HL-60/S4 (cell line): ENCODE results near the gene GPC3.
"Not testable (repeated sequence)": the region's sequence is repeated elsewhere in the genome, so short reads cannot be mapped to it uniquely, and the experiment has no call there.

Source experiments
- in situ Hi-C: fragments of 300-500 bp; cut with MboI; formaldehyde crosslinking; loops from 2 replicates; pipeline ENCODE4 v1.14.3; 2022; ENCODE audit warnings: low sequenced_read_pairs

The GPC3 gene

DNA sequence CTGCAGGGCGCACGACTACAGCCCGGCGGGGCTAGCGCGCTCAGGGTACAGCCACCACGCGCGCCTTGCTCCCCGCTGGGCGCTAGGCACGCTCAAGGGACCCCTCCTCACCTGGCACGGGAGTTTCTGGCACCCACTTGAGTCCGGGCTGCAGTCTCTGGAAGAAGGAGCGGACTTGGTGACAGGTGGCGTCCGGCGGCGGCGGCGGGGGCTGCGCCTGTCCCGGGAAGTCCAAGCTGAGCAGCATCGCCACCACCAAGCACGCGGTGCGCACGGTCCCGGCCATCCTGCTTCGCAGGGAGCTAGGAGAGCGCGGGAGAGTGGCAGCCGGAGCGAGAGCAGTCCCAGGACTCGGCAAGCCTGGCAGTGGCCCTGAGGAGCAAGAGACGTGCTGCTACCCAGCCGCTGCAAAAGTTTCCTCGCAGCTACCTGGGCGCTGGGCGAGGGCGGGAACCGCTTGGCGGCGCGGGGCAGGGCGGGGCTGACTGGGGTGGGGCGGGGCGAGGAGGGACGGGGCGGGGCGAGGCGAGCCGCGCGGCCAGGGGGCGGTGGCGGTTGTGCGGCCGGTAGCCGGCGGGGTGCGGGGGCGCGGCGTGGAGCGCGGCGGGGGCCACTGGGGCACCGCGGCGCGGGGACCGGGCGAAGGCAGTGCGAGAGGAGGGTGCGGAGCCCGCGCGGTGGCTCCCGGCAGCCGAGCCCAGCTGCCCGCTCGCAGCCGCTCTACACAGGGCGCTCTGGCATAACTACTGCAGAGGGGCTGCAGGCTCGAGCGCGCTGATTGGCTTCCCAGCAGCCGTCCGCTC, at the start of gene GPC3:
GPC3 (minus strand) TSS at position 431 of the 803 bp plus-strand sequence.
- in situ Hi-C loops, result no loop called here

DNA sequence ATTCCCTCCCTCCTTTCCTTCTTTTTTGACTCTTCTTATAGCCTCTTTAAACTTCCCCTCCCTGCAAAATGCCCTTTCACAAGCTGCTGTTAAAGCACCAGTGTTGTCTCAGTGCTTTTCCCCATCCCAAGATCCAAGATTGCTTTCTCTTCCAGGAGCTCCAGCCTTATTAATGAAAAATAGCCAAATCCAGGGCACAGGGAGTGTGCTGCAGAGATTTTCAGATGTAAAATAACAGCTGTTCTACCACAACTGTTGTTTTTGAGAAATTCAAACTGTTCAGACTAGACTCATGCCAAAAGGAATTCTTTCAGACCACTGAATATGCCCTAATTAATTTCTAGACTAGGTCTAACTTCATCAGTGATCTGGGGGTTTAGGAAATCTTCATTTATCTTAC, 47.0 kb upstream of the GPC3 start:
- in situ Hi-C loops, result no loop called here

DNA sequence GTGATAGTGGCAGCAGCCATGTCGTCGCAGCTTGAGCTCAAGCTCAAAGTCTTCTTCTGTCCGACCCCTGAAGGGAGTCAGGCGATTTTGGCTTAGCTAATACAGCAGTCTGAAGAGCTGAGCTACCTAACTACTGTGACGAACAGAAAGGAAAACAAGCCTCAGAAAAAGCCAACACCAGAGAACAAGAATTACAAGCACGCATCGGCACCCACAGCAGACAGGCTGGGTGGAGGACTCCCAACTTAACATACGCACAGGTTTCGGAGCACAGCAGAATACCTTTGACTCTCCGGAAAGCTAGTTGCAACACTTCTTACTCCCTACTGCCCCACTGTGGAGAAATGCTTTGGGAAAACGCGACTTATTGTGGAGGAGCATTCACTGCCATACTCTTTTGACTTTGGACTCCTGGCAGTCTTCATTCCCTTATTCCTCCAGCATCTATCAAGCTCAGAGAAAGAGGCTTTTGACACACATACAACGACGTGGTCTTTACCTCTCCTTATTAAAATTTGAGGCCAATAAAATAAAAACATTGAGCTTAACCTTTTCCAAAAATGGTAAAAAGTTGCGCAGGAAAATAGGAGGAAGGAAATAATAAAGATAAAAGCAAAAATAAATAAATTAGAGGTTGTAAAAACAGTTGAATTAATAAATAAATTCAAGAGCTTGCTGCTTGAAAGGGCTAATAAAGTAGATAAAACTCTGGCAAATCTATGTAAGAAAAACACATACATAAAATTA, 41.3 kb upstream of the GPC3 start:
- in situ Hi-C loops, result no loop called here

DNA sequence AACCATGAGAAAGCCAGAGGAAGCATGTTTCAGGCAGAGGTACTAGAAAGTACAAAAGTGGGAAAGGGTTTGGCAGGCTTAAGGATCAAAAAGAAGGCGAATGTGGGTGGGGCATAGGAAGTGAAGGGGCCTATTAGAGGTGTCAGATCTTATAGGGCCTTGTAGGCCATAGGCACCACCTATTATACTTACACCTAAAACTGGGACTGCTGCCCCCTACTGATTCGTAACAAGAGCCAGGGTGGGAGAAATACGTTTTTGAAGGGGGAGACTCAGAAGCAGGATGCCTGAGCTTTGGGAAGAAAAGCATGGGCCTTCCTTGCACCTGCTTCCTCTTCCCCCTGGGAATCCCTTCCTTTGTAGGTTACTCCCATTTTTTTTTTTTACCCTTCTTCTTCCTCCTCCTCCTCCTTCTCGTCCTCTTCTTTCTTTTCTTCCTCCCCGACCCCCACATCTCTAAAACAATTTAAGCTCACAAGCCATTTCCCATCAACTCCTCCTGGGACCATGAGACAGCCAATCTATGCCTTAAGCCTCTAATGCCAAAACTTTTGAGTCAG, 40.7 kb upstream of the GPC3 start:
- in situ Hi-C loops, result no loop called here

DNA sequence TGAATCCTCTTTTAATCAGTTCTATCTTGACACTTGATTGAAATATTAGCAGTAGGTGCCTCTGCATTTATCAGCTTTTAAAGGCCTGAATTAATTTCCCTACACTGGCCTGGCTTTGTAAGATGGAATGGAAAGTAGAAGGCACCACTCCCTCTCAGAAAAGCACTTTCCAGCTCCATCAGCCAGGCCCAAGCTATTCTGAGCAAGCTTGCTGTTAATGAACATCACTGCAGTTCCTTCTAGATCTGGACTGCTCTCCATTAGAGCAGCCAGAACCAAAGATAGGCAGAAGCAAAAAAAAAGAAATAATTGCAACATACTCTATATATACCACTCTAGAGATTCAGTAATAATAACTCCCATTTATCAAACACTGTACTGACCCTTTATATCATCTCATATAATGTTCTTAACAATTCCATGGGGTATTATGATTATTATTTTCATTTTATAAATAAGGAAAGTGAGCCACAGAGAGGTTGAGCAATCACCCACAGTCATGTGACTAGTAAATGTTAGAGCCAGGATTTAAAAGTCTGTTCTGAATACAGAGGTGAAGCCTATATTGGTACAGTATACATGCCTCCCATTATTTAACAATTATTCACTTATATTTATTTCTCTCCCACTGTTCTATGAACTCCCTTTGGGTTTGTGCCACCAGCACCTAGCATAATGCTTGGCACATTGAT, 39.4 kb upstream of the GPC3 start:
- in situ Hi-C loops, result no loop called here

DNA sequence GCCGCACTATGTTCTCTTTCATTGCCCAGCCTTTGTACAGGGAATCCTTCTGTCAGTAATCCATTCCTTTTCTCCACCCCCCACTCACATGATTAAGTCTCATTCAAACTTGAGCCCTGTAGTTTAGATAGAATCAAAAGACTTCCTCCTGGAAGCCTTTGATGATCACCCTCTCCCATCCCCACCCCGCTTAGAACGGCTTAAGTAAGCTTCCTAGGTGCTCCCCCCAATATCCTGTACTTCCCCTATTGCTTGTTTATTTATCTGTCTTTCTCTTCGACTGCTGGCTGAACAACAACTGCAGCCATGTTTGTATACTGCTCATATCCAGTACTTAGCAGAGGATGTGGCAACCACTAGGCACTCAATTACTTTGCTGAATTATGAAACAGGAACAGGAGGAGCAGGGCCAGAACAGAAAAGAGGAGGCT, 38.5 kb upstream of the GPC3 start:
- in situ Hi-C loops, result no loop called here

DNA sequence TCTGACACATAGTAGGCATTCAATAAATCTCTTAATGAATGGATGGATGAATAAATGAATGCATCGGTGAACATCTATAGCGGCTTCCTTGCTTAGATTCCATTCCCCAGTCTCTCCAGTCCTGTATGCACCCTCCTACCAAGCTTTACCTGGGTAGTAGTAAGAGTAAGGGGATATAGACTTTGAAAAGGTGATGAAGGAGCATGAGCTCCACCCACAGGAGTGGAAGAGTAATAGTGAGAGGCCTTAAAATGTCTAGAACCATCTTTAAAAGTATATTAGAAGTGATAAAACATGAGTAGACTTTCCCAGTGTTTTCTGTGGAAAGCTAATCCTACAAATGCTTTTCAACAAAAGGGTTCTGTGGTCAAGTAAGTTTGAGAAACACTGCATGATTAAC, 35.5 kb upstream of the GPC3 start:
- in situ Hi-C loops, result no loop called here

DNA sequence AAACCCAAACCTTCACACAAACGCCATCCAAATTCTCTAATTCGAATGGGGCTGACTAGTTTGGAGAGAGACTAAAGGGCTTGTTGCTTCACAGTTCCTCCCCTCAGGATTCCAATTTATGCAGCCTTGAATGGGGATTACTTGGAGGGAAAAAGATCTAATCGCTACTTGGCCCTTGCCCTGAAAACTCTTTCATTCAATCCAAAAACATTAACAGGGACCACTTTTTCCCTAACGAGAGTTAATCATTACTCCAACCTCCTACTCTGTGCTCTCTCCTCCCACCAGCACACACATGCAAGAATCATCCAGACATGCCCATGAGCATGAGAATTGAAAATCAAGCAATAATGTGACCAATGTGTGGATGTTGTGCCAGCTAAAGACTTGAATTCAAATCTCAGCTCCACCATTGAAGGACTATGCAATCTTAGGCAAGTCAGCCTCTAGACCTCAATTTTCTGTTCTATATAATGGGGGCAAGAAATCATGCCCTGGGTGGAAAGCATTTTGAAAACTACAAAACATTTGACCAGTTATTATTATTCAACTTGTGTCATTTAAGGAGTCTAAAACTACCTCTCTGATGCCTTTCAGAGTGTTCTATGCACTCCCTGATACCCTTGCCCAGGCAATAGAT, 34.3 kb upstream of the GPC3 start:
- in situ Hi-C loops, result no loop called here

DNA sequence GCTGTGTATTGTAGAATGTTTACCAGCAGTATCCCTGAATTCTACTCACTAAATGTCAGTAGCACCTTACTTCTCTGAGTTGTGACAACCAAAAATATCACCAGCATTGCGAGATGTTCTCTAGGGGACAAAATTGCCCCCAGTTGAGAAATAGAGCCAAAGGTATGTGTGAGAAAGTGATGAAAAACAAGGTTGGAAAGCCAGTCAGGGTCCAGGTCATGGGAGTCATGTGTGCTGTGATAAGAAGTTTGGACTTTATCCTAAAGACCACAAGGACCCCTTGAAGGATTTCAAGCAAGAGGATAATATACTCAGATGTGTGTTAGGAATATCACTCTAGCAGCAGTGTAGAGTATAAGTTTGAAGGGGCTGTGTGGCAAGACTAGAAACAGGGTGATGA, 30.9 kb upstream of the GPC3 start:
- in situ Hi-C loops, result not testable (repeated sequence)

DNA sequence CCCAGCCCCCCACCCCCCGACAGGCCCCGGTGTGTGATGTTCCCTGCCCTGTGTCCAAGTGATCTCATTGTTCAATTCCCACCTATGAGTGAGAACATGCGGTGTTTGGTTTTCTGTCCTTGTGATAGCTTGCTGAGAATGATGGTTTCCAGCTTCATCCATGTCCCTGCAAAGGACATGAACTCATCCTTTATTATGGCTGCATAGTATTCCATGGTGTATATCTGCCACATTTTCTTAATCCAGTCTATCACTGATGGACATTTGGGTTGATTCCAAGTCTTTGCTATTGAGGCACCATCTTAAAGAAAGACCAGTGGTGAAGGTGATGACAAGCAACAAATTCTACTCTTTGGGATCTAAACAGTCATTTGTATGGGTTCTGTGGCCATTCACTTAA, 30.1 kb upstream of the GPC3 start:
- in situ Hi-C loops, result not testable (repeated sequence)

DNA sequence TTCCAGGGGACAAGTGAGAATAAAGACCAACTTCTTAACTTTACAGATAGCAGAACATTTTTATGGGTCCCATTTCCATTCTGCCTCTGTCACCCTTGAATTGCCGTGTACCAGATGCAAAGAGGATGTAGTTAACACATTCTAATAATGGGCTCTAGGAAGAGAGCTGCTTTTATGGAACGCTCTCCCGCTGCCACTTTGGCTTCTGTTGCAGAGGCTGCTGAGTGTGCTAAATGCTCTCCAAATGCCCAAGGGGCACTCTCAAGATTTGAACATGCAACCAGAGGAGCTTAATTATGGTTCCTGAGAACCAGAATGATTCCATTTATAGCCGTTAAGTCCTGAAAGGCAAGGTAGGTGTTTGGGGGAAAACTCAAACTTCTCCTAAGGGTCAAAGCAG, 28.1 kb upstream of the GPC3 start:
- in situ Hi-C loops, result no loop called here

DNA sequence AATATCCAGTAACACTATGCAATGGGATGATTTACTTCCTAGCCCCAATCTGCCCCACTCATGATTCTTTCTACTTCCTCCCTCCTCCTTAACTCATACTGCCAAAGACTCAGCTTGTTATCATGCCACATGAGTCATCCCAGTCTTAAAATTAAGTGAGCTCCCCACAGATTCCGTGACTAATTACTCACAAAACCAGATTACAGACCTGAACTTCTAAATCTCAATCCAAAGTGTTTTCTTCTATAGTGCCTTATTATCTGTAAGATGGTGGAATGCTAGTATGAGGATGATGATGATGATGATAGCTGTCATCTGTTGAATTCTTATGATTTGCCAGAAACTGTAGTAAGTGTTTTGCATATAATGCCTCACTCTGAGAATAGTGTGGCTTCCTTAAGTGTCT, 27.7 kb upstream of the GPC3 start:
- in situ Hi-C loops, result no loop called here

DNA sequence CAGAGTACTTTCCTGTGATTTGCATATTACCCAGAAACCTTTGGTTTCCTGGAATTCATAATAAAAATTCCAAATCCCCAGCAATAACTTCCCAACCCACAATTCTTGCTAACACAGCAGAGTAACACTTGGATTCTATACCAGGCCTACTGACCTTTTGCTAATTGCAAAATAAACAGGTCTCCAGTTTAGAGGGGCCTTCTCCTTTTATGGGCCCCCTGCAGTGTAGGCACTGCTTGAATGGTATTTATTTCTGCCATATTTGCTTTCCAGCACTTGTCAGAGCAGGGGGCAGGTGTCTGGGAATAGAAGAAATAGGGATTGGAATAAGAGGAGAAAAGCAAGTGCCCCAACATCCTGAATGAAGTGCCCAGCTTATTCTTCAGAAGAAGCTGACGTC, 25.3 kb upstream of the GPC3 start:
- in situ Hi-C loops, result no loop called here

DNA sequence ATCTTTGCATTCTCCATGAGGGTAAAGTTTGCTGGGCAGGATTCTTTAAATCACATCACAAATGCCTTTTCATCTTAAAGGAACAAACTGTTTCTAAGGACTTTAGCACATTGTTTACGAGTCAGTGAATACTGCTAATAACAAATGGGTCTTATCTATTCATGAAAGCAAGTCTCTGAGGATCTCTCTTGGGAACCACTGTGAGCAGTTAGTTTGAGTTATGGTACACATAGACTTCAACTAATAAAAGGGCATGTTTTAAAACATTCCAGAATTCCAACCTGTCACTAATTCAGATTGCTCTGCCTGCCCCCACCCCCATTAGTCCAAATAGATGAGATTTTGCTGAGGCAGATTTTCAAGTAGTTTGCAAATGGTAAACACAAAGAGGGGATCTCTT, 22.3 kb upstream of the GPC3 start:
- in situ Hi-C loops, result no loop called here

DNA sequence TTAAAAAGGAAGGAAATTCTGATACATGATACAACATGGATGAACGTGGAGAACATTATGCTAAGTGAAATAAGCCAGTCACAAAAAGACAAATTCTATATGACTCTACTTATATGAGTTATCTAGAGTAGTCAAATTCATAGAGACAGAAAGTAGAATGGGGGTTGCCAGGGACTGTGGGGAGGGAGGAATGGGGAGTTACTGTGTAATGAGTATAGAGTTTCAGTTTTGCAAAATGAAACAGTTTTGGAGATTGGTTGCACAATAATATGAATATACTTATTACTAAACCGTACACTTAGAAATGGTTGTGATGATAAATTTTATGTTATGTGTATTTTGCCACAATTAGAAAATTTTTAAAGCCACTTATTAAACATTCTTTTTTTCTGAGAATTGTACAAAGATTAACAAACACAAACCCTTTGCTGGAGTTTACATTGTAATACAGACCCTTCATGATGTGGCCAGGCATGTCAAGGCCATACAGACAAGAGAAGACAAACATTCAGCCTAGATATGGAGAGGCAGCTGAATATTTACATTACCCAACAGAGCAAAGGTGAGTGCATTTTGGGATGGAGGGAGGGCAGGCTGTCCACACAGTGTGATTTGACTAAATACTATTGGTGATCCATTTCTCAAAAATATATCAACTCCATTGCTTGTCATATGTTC, 21.2 kb upstream of the GPC3 start:
- in situ Hi-C loops, result no loop called here

DNA sequence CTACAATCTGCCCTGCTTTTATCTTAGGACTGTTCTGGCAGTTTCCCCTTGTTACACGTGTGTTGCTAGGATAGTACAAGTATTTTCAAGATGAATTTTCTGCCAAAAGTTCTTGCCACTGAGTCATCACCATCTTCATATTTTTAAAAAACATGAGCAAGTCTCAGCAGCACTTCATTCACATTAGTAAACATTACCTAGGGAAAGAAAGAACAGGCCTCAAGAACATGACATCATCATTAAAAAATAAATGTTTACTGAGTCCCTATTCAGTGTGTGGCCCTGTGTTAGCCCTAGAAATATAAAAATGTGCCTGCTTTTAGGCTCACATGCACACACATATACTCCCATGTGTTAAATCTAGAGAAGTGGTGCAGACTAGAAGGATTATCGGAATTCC, 18.7 kb upstream of the GPC3 start:
- in situ Hi-C loops, result no loop called here

DNA sequence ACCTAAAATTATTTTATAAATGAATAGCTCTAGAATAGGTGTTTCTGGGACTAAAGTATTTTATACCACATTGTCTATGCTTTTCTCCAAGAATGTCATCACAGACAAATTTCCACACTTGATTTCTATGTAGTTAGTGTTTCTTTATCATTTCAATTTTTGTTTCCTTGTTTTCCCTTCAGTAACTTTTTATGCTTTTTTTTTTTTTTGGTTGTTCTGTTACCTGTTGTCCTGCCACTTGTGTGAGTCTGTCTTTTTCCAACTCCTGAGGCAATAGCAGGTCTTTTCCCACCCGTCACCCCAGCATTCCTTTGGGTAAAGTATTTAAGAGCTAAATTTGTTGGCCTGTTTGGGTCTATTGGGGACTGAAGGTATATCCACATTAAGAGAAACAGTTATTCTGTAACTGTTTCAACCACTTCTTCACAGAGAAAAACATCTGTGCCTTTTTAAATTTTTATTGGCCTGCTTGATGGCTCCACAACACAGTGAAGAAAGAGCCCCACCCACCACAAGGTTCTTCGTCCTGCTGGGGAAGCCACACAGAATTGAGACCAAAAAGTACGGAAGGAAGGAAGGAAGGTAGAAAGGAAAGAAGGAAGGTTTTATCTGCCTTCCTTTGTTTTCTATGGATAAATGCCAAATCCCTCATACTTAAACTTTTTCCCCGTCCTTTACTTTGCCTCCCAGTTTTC, 17.7 kb upstream of the GPC3 start:
- in situ Hi-C loops, result no loop called here

DNA sequence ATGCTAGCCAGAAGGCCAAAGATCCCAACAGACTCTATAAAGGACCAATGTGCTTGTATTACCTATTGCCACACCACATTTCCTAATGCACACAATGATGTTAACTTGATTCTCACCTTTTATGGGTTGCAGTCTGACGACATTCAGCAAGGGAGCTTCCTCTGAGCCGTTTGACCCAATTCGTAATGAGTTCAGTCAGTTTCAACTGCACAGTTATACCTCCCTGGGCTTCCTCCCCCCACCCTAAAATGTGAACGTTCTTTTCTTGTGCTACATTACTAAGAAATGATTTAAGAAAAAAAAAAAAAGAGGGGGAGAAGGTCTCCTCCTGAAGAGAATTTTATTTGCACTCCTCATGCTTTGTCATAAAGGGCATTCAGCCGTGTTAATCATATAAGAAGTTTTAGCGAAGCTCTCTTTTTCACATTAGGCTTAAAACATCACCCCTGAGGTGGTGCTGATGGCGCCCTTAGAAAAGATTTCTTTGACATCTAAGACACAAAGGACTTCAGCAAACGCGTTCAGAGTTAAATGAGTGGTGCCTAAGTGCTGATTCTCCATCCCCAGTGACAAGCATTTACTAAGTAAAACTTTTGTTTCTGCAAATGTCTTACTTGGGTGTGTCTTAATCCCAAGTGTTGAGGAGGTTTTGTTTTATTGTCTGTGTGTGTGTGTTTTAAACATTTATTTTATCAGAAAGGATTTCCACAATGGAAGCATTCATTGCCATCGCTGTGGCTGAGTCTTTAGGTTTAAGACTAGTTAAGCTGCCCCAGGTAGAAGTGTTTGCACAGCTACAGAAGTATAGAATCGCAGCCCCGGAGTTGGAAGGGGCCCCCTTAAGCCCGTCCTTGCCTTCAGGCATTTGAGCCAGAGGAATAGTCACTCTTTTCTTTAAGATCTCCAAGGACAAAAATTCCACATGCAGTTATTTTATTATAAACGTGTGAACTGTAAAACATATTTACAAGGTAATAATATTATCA, 15.2 kb upstream of the GPC3 start:
- in situ Hi-C loops, result no loop called here
